T-helper 1 cell treated with Interleukin-12 subunit alpha and Interleukin-12 subunit beta and Interleukin-4 antibody, amounts not matched to agents 30 ng/mL and 1 ng/mL, for 36 hours (primary cell): ENCODE measurements around the gene MOV10L1. TPM values are rescaled to one million over a fixed set of nuclear protein-coding genes. Genes with fewer than 3 reads are reported as not detected.
"Not testable (repeated sequence)": the region's sequence is repeated elsewhere in the genome, so short reads cannot be mapped to it uniquely, and the experiment has no call there.

ENCODE experiments used
- intact Hi-C: fragments of 100-400 bp; cut with micrococcal nuclease; formaldehyde crosslinking; loops from one replicate; pipeline ENCODE4 v1.15.1; 2024
- total RNA-seq: library from RNA; stranded (reverse); gene quantifications from 2 replicates; pipeline ENCODE4 v1.2.3, GENCODE V29; 2022

Gene MOV10L1
- total RNA-seq, 1 donor from 2014 or later: not detected

- intact Hi-C loops: no loop called here
These were observed 11.6 kb upstream of the MOV10L1 start for GRCh38 chr22:50078246-50078645.

- intact Hi-C loops: no loop called here
These were observed 11.0 kb upstream of the MOV10L1 start for GRCh38 chr22:50078761-50079160.

- intact Hi-C loops: no loop called here
These were observed 9.7 kb upstream of the MOV10L1 start for GRCh38 chr22:50080077-50080465.

GRCh38 chr22:50081426-50082196 lies 8.2 kb upstream of the MOV10L1 start:
- intact Hi-C loops: no loop called here

GRCh38 chr22:50082197-50082715 lies 7.5 kb upstream of the MOV10L1 start:
- intact Hi-C loops: no loop called here

- intact Hi-C loops: no loop called here
These were observed 6.8 kb upstream of the MOV10L1 start for GRCh38 chr22:50082961-50083461.

- intact Hi-C loops: no loop called here
These were observed 6.2 kb upstream of the MOV10L1 start for GRCh38 chr22:50083462-50084079.

GRCh38 chr22:50084080-50084477 lies 5.7 kb upstream of the MOV10L1 start:
- intact Hi-C loops: no loop called here

GRCh38 chr22:50084614-50085021 lies 5.2 kb upstream of the MOV10L1 start:
- intact Hi-C loops: no loop called here

- intact Hi-C loops: no loop called here
These were observed 4.4 kb upstream of the MOV10L1 start, which contains the start of gene MLC1 for GRCh38 chr22:50085211-50085972. Gene MLC1, minus strand, starts transcription at chr22:50085426. Its CDS starts 524 bp downstream, at chr22:50084902.

- intact Hi-C loops: no loop called here
These were observed 3.3 kb upstream of the MOV10L1 start for GRCh38 chr22:50086526-50086925.

GRCh38 chr22:50086975-50087374 lies 2.8 kb upstream of the MOV10L1 start:
- intact Hi-C loops: not testable (repeated sequence)

- intact Hi-C loops: no loop called here
These were observed 2.2 kb upstream of the MOV10L1 start for GRCh38 chr22:50087646-50088045.

- intact Hi-C loops: no loop called here
These were observed 1.7 kb upstream of the MOV10L1 start for GRCh38 chr22:50088096-50088495.

- intact Hi-C loops: no loop called here
These were observed 575 bp upstream of the MOV10L1 start for GRCh38 chr22:50089231-50089630.

GRCh38 chr22:50090412-50090714 lies 557 bp downstream of the MOV10L1 start:
- intact Hi-C loops: no loop called here

GRCh38 chr22:50091092-50091768 lies 1.4 kb downstream of the MOV10L1 start:
- intact Hi-C loops: no loop called here

GRCh38 chr22:50092342-50092741 lies 2.5 kb downstream of the MOV10L1 start:
- intact Hi-C loops: no loop called here

GRCh38 chr22:50098052-50098451 lies 8.2 kb downstream of the MOV10L1 start:
- intact Hi-C loops: no loop called here

- intact Hi-C loops: no loop called here
These were observed 12.2 kb downstream of the MOV10L1 start for GRCh38 chr22:50101870-50102565.

GRCh38 chr22:50102946-50103345 lies 13.1 kb downstream of the MOV10L1 start:
- intact Hi-C loops: no loop called here
